NT2/D1 (cell line): ENCODE data around the gene EPHB4.

Source experiments
- SUZ12 ChIP-seq: IDR thresholded peaks from 2 replicates; pipeline ENCODE4 v1.6.1; 2011; ENCODE audit not compliant: insufficient read length, insufficient read depth; ENCODE audit errors: extremely low read depth
- YY1 ChIP-seq: IDR thresholded peaks from 2 replicates; pipeline ENCODE4 v1.6.1; 2011; ENCODE audit not compliant: insufficient read length, insufficient read depth
- ZNF274 ChIP-seq: IDR thresholded peaks from 2 replicates; pipeline ENCODE4 v1.6.1; 2011; ENCODE audit warnings: mild to moderate bottlenecking, low read depth, low read length

DNA sequence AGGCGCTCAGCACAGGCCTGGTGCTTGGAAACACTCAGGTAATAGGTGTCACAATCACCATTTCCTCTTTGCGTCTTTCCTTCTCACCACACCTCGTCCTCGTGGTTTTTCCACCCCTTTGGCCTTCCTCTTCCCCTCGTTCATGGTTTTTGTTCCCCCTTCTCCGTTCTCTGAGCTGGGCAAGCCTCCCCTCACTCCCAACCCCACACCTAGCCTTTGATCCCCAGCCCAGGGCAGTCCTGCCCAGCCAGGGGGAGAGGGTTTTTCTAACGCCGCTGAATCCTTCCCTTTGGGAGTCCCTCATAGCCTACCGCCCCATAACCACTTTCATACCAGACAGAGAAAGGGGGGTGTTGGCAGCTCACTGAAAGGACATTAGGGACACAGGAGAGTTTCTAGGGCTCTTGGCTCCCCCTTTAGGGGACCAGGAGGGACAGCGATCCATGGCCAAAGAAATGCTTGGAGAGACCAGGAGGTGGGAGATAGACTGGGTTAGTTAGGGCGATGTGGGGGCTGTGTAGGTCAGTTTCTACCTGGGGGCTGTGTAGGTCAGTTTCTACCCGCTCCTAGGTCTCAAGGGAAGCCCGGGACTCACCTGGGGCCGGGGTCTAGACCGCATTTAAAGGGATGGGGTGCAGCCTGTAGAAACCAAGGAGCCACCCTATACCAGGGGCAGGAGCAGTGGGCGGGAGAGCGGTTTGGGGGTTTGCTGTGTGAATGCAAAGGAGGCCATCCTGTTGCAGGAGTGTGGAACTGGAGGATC, 1.4 kb downstream of the EPHB4 start:
- TF ChIP-seq YY1, result no peak
- no peak for TF ChIP-seq ZNF274
- no peak for TF ChIP-seq SUZ12
